Measurements from ENCODE around the gene KIF16B.

The KIF16B gene

DNA sequence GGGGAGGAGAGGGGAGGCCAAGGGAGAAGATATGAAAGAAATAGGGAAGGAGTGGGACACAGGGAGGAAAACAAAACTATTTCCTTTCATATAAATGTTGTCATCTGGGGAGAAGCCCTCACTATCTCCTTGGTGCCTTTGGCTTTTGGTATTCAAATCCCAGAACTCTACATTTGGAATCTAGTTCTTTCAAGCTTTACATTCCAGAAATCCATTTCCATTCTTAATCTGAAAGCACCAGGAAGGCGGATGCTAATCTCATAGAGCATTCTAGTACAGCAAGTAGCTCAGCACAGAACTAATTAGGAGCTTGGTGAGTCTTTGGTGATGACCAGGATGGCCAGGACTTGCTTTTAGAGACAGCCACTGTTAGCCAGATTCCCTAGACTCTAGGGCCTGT lies 177.9 kb downstream of the KIF16B start:
- DNase-seq (ENCODE audit: low read depth, low spot score) = no peak

DNA sequence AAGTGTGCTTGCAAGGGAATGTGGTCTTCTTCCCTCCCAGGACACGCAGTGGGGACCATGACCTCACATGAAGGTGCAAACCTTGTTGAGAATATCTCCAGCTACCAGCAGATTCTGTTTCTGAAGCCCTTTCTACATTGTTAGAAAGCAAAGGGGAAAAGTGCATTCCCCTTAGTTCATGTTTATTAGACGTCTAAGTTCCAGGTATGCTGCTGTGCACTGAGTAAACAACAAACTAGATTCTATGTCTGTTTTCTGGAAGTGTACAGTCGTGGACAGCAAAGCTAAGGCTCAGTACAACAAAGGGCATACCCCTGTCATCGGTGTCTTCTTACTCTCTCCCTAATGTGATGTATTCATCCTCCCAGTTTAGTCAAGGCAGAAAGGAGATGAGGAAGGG lies 178.5 kb downstream of the KIF16B start:
- DNase-seq (ENCODE audit: low read depth, low spot score) = no peak

GRCh38 chr20:16393836-16394235 lies 179.4 kb downstream of the KIF16B start:
- no peak for DNase-seq (ENCODE audit: low read depth, low spot score)

DNA sequence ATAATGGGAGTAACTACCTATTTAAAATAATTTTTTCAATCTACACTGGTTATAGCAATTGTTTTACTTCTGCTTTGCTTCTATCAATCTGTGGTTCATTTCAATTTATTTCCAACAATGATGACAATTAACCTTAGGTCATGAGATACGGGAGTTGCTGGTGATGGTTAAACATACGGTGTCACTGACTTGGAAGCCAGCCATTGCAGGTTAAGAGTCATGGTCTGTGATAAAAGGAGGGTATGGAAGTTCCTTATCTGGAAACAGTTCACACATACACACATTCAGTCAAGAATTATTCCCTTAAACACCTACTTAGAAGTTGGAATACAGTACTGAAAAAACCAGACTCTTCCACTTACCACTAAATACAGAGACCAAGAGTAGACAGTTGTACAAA lies 180.0 kb downstream of the KIF16B start:
- DNase-seq (ENCODE audit: low read depth, low spot score) = no peak

- no peak for DNase-seq (ENCODE audit: low read depth, low spot score)
Measured at GRCh38 chr20:16392346-16392745, 180.9 kb downstream of the KIF16B start.

GRCh38 chr20:16390991-16391390 lies 182.3 kb downstream of the KIF16B start:
- DNase-seq (ENCODE audit: low read depth, low spot score) = no peak

DNA sequence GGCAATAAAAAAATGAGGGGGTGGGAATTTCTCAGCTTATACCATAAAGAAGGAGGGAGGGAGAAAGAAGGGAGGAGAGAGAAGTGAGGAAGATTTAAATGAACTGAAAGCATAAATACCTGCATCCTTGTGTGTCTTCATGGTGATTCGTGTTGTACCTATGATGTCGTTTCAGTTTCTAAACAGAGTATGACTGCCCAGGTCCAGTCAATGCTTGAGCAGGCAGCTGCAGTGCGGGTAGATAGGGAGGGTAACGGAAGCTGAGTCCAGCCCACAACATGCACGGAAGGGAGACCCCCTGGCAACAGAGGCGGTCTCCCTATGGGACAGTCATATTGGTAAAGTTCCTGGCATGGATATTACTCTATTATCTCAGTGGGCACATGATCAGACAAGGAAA lies 184.5 kb downstream of the KIF16B start:
- no peak for DNase-seq (ENCODE audit: low read depth, low spot score)

GRCh38 chr20:16387666-16388065 lies 185.6 kb downstream of the KIF16B start:
- no peak for DNase-seq (ENCODE audit: low read depth, low spot score)

GRCh38 chr20:16385891-16386290 lies 187.4 kb downstream of the KIF16B start:
- no peak for DNase-seq (ENCODE audit: low read depth, low spot score)

DNA sequence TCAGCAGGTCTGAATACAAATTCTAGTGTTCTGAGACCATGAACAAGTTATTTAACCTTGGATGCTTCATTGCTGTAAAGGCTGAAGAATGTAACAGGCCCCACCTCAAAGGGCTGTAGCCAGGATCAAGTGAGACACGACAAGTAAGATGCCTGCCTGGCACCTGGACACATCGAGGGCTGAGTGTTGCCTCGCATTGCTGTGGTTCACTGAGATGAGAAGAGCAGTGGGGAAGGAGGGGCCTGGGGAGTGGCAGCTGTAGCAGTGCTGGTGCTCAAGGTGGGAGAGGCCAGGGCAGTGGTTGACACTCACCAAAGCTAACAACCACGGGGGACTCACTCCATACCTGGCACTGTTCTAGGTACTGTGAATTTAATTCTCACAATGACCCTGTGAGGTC lies 187.8 kb downstream of the KIF16B start:
- no peak for DNase-seq (ENCODE audit: low read depth, low spot score)

GRCh38 chr20:16381444-16381843 lies 191.8 kb downstream of the KIF16B start:
- DNase-seq (ENCODE audit: low read depth, low spot score) = no peak

GRCh38 chr20:16378712-16379370 lies 194.4 kb downstream of the KIF16B start:
- no peak for DNase-seq (ENCODE audit: low read depth, low spot score)

- no peak for DNase-seq (ENCODE audit: low read depth, low spot score)
Measured at GRCh38 chr20:16378122-16378521, 195.1 kb downstream of the KIF16B start.

DNA sequence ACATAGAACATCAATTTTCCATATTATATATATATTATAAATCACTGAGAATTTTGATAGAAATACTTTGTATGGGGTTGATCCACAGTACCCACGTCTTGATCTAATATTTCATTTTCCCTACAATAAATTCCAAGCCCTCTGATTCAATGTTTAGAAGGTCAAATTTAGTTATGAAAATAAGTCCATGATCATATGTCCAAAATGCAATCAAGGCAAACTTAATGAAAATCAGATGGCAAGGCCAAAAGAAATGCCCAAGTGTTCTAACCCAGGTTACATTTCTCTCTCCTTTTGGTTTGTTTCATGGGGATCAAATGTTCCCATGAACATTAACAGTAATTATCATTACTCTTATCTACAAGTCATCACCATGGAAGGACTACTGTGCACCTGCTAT lies 203.8 kb downstream of the KIF16B start:
- DNase-seq (ENCODE audit: low read depth, low spot score) = no peak

GRCh38 chr20:16368645-16369292 lies 204.5 kb downstream of the KIF16B start:
- DNase-seq (ENCODE audit: low read depth, low spot score) = peak; percentile 42

- no peak for DNase-seq (ENCODE audit: low read depth, low spot score)
Measured at GRCh38 chr20:16367948-16368560, 205.2 kb downstream of the KIF16B start.

DNA sequence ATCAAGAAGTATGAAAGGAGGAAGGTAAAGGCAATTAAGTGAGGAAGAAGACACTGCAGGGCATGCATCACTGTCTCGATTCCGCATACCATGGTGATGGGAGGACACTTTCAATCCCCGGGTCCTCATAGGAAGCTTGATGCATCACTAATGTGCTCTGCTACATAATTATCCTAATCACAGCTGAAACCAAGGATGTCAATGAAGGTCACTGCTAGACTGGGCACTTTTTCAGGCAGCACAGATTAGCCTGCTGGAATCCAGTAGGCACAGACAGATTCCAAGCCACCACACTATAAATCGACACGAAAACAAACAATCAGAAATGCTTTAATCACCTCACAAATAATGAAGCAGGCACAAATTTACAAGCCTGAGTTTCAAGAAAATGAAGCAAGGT lies 206.7 kb downstream of the KIF16B start:
- DNase-seq (ENCODE audit: low read depth, low spot score) = no peak

GRCh38 chr20:16364320-16364687 lies 208.9 kb downstream of the KIF16B start:
- no peak for DNase-seq (ENCODE audit: low read depth, low spot score)

DNA sequence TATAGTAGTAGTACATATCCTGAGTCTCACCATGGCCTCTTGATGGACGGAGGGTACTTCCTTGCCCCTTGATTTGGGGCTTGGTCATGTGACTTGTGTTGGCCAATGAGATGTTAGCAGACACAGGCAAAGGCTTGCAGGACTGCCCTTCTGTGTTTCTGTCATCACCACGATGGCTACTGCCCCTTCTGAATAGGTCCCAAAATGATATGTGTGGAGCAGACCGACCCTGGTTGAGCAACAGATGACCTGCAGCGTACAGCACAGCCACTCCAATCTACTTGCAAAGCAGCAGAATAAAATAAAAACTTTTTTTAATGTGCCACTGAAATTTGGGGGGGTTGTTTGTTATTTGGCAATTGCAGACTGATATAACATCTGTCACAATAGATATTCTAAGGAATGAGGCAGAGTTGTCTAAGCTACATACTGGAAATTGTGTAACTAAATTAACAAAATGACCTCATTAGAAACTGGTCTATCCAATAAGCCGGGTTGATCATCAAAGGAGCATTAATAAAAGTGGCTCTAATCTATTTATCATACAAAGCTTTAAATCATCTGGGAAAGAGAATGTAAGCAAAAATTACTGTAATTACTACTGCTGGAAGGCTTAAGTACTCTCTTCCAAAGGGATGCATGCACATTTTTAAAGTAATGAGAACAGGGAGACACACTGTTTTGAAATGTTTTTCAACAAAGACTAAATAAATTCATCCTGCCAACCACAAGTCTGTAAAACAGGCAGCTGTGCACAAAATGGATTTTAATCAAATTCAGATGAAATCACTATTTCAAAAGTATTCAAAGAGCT lies 209.5 kb downstream of the KIF16B start:
- DNase-seq (ENCODE audit: low read depth, low spot score) = no peak

GRCh38 chr20:16362642-16363041 lies 210.6 kb downstream of the KIF16B start:
- DNase-seq (ENCODE audit: low read depth, low spot score) = no peak

DNA sequence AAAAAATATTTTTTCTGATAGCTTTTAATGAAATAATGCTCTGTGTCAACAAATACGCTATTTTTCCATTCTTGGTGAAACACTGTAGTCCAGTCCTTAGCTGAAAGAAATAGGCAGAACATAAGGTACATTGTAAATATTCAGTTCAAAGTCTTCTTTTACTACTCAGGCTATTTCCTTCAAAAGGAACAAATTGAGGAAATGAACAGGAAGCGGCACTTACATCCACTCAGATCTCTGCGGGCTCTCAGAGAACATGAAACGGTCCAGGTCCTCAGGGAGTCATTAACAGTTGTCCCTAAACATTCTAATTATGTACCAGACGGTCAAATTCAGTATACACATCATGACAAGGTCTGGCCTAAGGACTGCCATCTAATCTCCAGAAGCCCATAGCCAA lies 212.6 kb downstream of the KIF16B start:
- DNase-seq (ENCODE audit: low read depth, low spot score) = no peak

DNA sequence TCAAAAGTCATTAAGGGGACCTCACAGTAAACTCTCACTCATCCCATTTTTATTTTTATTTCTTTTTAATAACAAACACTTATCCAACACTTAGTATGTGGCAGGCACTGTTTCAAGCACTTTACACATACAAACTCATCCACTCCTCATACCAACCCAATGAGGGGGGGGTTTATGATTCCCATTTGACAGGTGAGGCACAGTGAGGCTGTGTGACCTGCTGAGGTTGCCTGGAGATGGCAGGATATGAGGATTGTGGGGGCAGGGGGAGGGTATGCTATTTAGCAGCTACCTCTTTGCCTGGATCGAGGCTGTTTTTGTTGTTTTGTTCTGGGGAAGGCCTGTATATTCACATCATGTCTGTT lies 219.8 kb downstream of the KIF16B start:
- no peak for DNase-seq (ENCODE audit: low read depth, low spot score)
